Measurements from ENCODE around the gene TMEM201. TPM values are rescaled to one million over a fixed set of nuclear protein-coding genes. Genes with fewer than 3 reads are reported as not detected.

The TMEM201 gene
- polyA plus RNA-seq, 1 experiment: 1.6 TPM

DNA sequence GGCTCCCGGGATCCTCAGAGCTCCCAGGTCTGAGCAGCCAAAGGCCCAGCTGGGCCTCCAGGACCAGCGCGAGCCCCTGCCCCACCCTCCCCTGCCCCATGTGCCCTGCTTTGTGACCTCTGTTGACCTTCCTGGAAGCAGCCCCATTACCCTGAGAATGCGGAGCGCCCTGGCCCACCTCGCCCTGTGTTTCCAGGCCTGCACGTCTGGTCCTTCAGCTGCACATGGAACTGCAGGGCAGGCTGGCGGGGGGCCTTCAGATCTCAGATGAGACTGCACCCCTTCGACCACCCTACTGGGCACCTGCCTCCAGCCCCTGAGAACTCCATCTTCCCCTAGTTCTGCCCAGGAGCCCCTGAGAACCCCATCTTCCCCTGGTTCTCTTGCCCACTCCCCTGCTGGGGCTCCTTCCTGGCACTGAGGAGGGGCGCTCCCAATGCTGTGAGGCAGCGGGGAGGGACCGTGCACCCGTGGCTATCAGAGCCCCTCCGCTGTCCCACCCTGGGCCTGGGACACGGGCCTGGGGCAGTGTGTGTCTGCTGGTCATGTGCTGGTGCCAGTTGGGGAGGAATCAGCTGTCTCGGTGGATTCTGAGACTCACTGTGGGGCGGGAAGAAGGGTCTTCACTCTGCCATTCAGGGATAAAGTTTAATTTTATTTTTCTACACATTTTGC is 25.1 kb downstream of the TMEM201 start:
- no peak for TF ChIP-seq CTCF (IDR thresholded peaks at IDR 0.05; ENCODE audit: low read depth, low read length)
- no peaks in the 10 kb centered on the region for H3K27me3 ChIP-seq (ENCODE audit: control insufficient read depth, insufficient read depth, low read length)
- ChIA-PET POLR2A (no interaction called here), CTCF (no interaction called here)
- no peak overlapping the region for H3K27ac ChIP-seq (ENCODE audit: low read depth, low read length)
- H3K4me3 ChIP-seq (ENCODE audit: low read depth, low read length): no peak overlapping the region
- no peaks in the 10 kb centered on the region; the same call in 1 of the 2 replicates for H3K9me3 ChIP-seq (ENCODE audit: control insufficient read depth, insufficient read depth, low read length)
- no peak for DNase-seq (ENCODE audit: low read depth, low spot score)

- CTCF ChIA-PET: interaction anchor here (0.5 to 2.5 kb wide), 19 partner anchors 9 to 327 kb away, joined by 3 to 12 read pairs (median 4); no protein-coding TSS in a partner anchor
- Histone ChIP-seq H3K27me3 (ENCODE audit: control insufficient read depth, insufficient read depth, low read length) (no peaks in the 10 kb centered on the region), H3K4me3 (ENCODE audit: low read depth, low read length) (no peak overlapping the region), H3K27ac (ENCODE audit: low read depth, low read length) (no peak overlapping the region), H3K9me3 (ENCODE audit: control insufficient read depth, insufficient read depth, low read length) (no peaks in the 10 kb centered on the region; the same call in 1 of the 2 replicates)
- POLR2A ChIA-PET: interaction anchor here (0.8 kb wide), 1 partner anchor 21 kb away, joined by 3 read pairs; no protein-coding TSS in a partner anchor
- peak; percentile 84 for TF ChIP-seq CTCF (IDR thresholded peaks at IDR 0.05; ENCODE audit: low read depth, low read length)
- DNase-seq (ENCODE audit: low read depth, low spot score): peak; percentile 13
Observed at GRCh38 chr1:9615316-9616063, 26.8 kb downstream of the TMEM201 start.

- H3K27ac ChIP-seq (ENCODE audit: low read depth, low read length): no peak overlapping the region
- no peaks in the 10 kb centered on the region for H3K27me3 ChIP-seq (ENCODE audit: control insufficient read depth, insufficient read depth, low read length)
- H3K9me3 ChIP-seq (ENCODE audit: control insufficient read depth, insufficient read depth, low read length): no peaks in the 10 kb centered on the region; the same call in 1 of the 2 replicates
- H3K4me3 ChIP-seq (ENCODE audit: low read depth, low read length): no peak overlapping the region
- DNase-seq (ENCODE audit: low read depth, low spot score): no peak
- ChIA-PET POLR2A (no interaction called here), CTCF (interaction anchor here (0.6 to 1.1 kb wide), 2 partner anchors 8 to 60 kb away, joined by 8 read pairs; no protein-coding TSS in a partner anchor)
- no peak for TF ChIP-seq CTCF (IDR thresholded peaks at IDR 0.05; ENCODE audit: low read depth, low read length)
Observed at GRCh38 chr1:9618909-9619679, 30.4 kb downstream of the TMEM201 start.

- TF ChIP-seq CTCF (IDR thresholded peaks at IDR 0.05; ENCODE audit: low read depth, low read length): no peak
- H3K9me3 ChIP-seq (ENCODE audit: control insufficient read depth, insufficient read depth, low read length): no peaks in the 10 kb centered on the region
- ChIA-PET POLR2A (no interaction called here), CTCF (interaction anchor here (0.6 kb wide), 1 partner anchor 424 kb away, joined by 3 read pairs; no protein-coding TSS in a partner anchor)
- DNase-seq (ENCODE audit: low read depth, low spot score): no peak
- no peak overlapping the region for H3K27ac ChIP-seq (ENCODE audit: low read depth, low read length)
- H3K27me3 ChIP-seq (ENCODE audit: control insufficient read depth, insufficient read depth, low read length): no peaks in the 10 kb centered on the region
- no peak overlapping the region for H3K4me3 ChIP-seq (ENCODE audit: low read depth, low read length)
Observed at GRCh38 chr1:9621032-9621431, 32.3 kb downstream of the TMEM201 start.

All from AG04450 (cell line).